NCI-H128 (cell line): ENCODE measurements around the gene PRB2.
"Not testable (repeated sequence)": the region's sequence is repeated elsewhere in the genome, so short reads cannot be mapped to it uniquely, and the experiment has no call there.

Source experiments
- DNase-seq: peaks from one replicate; lab custom pipeline; 2025; ENCODE audit not compliant: unreplicated experiment; lab: John Stamatoyannopoulos, UW

The PRB2 gene

GRCh38 chr12:11395467-11395866 is at the start of gene PRB2:
PRB2 (minus strand) TSS chr12:11395567; CDS start chr12:11395529, 38 bp downstream.
- not testable (repeated sequence) for DNase-seq

GRCh38 chr12:11437966-11438365 is 42.6 kb upstream of the PRB2 start:
- no peak for DNase-seq

- no peak for DNase-seq
These were observed 38.3 kb upstream of the PRB2 start for GRCh38 chr12:11433664-11434063.

- DNase-seq = no peak
These were observed 36.1 kb upstream of the PRB2 start for GRCh38 chr12:11431486-11431885.

- DNase-seq = no peak
These were observed 32.0 kb upstream of the PRB2 start for GRCh38 chr12:11427341-11427740.

GRCh38 chr12:11412731-11413130 is 17.4 kb upstream of the PRB2 start:
- no peak for DNase-seq

GRCh38 chr12:11408096-11408495 is 12.7 kb upstream of the PRB2 start:
- DNase-seq = no peak

- DNase-seq = no peak
These were observed 2.0 kb upstream of the PRB2 start for GRCh38 chr12:11397366-11397765.

GRCh38 chr12:11391456-11391855 is 3.9 kb downstream of the PRB2 start:
- DNase-seq = not testable (repeated sequence)

GRCh38 chr12:11377420-11377819 is 17.9 kb downstream of the PRB2 start:
- DNase-seq = not testable (repeated sequence)

GRCh38 chr12:11361151-11361550 is 34.2 kb downstream of the PRB2 start:
- no peak for DNase-seq

- not testable (repeated sequence) for DNase-seq
These were observed 35.0 kb downstream of the PRB2 start for GRCh38 chr12:11360205-11360883.

GRCh38 chr12:11351736-11352135 is 43.6 kb downstream of the PRB2 start:
- DNase-seq = not testable (repeated sequence)

GRCh38 chr12:11348439-11348838 is 46.9 kb downstream of the PRB2 start:
- DNase-seq = no peak

- no peak for DNase-seq
These were observed 47.6 kb downstream of the PRB2 start for GRCh38 chr12:11347810-11348209.

- no peak for DNase-seq
These were observed 50.9 kb downstream of the PRB2 start for GRCh38 chr12:11344500-11344899.
